Measurements from ENCODE around the gene FSTL4.
A peak's percentile ranks its signal among the peaks of the same experiment; 100 is the strongest.

DNA sequence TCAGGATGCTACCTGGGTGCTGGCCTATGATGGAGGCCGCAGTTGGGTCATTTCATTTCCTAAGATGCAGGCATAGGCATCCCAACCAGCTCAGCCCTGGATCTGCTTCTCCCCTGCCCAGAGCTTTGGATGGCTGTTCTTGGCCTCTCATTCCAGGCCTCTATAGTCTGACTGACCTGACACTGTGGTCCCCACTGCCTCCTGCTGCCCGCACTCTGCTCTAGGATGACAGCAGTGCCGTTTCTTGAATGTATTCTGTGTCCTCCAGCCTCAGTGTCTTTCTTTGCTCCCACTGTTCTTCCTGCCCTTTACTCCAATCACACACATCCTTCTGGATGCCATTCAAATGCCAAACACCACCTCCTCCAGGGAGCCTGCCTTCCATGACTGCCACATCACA lies 324.8 kb downstream of the FSTL4 start:
- TF ChIP-seq, protein P1, sequence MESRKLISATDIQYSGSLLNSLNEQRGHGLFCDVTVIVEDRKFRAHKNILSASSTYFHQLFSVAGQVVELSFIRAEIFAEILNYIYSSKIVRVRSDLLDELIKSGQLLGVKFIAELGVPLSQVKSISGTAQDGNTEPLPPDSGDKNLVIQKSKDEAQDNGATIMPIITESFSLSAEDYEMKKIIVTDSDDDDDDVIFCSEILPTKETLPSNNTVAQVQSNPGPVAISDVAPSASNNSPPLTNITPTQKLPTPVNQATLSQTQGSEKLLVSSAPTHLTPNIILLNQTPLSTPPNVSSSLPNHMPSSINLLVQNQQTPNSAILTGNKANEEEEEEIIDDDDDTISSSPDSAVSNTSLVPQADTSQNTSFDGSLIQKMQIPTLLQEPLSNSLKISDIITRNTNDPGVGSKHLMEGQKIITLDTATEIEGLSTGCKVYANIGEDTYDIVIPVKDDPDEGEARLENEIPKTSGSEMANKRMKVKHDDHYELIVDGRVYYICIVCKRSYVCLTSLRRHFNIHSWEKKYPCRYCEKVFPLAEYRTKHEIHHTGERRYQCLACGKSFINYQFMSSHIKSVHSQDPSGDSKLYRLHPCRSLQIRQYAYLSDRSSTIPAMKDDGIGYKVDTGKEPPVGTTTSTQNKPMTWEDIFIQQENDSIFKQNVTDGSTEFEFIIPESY (IDR thresholded peaks at IDR 0.05; ENCODE audit: borderline replicate concordance, low read depth) = no peak
- TF ChIP-seq POLR2AphosphoS5 (IDR thresholded peaks at IDR 0.05; ENCODE audit: low read depth, low read length) (no peak), EZH2phosphoT487 (IDR thresholded peaks at IDR 0.05; ENCODE audit: borderline replicate concordance, low read depth) (no peak), TAF1 (IDR thresholded peaks at IDR 0.05; ENCODE audit: borderline replicate concordance, low read depth, low read length) (no peak), FOSL2 (IDR thresholded peaks at IDR 0.05; ENCODE audit: borderline replicate concordance, low read depth) (no peak), YY1 (IDR thresholded peaks at IDR 0.05; ENCODE audit: low read depth) (no peak)
- TF ChIP-seq, protein P2, sequence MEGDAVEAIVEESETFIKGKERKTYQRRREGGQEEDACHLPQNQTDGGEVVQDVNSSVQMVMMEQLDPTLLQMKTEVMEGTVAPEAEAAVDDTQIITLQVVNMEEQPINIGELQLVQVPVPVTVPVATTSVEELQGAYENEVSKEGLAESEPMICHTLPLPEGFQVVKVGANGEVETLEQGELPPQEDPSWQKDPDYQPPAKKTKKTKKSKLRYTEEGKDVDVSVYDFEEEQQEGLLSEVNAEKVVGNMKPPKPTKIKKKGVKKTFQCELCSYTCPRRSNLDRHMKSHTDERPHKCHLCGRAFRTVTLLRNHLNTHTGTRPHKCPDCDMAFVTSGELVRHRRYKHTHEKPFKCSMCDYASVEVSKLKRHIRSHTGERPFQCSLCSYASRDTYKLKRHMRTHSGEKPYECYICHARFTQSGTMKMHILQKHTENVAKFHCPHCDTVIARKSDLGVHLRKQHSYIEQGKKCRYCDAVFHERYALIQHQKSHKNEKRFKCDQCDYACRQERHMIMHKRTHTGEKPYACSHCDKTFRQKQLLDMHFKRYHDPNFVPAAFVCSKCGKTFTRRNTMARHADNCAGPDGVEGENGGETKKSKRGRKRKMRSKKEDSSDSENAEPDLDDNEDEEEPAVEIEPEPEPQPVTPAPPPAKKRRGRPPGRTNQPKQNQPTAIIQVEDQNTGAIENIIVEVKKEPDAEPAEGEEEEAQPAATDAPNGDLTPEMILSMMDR (IDR thresholded peaks at IDR 0.05) = peak; percentile 69

All from SK-N-SH (cell line).